NT2/D1 (cell line): ENCODE measurements around the gene MAD2L1.

Experiments used
- SUZ12 ChIP-seq: IDR thresholded peaks from 2 replicates; pipeline ENCODE4 v1.6.1; 2011; ENCODE audit not compliant: insufficient read length, insufficient read depth; ENCODE audit errors: extremely low read depth
- YY1 ChIP-seq: IDR thresholded peaks from 2 replicates; pipeline ENCODE4 v1.6.1; 2011; ENCODE audit not compliant: insufficient read length, insufficient read depth
- ZNF274 ChIP-seq: IDR thresholded peaks from 2 replicates; pipeline ENCODE4 v1.6.1; 2011; ENCODE audit warnings: mild to moderate bottlenecking, low read depth, low read length

DNA sequence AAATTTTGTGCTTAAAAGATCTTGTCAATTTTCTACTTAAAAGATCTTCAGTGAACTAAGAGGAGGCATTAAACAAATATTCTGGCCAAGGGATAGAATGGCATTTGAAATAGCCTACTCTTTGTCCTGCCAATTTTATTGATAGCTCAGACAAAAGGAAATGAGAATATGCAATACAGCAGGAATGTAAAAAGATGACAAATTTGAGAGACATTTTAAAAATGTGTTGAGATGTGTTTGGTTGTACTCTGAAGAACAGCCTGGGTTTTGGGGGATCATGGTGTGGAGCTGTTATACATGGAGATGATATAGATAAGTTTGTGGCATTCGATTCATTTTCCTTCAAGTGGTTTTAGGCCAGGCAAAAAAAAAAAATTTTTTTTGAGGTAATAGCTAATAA is 11.6 kb upstream of the MAD2L1 start:
- TF ChIP-seq YY1 = no peak
- TF ChIP-seq ZNF274 = no peak
- TF ChIP-seq SUZ12 = no peak
